GM18870 (cell line): ENCODE results near the gene GALNT2.

Experiments used
- ATAC-seq: cut with Tn5 transposase; IDR thresholded peaks from one replicate; pipeline ENCODE4 v1.9.1; 2021; ENCODE audit warnings: moderate library complexity; ENCODE audit not compliant: unreplicated experiment

GALNT2 gene

DNA sequence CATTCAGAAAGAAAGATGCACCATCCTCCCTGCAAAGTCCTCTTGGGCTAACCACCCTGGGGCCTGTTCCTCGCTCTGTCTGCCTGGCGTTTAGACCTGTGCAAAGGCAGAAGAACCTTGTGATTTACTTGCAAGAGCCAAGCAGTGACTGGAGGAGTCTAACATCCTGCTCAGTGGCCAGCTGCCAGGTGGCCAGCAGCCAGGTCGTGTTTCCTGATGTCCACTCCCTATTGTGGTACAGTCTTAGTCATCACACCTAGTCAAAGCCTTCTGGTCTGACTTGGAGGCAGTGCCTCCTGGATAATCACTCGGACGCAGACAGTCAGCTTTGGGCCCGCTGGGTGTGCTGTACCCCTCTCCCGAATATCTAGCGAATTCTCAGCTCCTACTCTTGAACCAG lies 241.0 kb downstream of the GALNT2 start:
- ATAC-seq: no peak

DNA sequence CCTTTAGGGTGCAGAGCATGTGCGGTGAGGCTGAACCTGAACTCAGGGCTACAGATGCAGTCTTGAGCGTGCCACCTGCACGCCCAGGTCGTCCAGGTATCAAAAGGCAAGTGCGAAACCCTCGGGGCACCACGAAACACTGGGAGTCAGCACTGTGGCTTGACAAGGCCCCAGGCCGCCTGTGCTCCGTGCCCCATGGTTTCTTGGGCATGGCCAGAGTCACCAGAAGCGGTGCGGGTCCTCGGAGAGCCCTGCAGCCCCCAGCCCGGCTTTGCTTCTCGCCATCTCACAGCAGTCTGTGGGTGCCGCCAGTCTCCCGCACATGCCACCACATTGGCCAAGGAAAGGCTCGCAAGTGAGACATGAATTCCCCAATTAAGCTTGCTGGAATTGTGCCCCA lies 241.8 kb downstream of the GALNT2 start:
- no peak for ATAC-seq

DNA sequence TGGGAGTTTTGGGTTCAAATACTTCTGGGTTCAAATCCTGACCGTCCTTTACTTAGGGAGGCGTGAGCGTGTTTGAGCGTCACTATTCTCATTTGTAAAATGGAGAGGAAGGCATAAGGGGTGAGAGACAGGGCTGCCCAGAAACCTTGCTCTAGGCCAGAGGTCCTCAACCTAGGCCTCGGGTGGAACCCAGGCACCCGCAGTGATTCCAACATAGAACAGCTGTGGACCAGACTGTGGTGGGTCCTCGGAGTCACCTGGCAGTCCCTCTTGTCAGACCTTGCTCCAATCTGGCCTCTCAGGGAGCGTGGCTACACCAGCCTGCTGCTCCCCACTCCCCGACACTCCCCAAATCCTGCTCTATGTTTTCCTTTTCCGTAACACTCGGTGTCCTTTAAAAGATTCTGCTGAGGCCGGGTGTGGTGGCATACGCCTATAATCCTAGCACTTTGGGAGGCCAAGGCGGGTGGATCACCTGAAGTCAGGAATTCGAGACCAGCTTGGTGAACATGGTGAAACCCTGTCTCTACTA lies 242.7 kb downstream of the GALNT2 start:
- no peak for ATAC-seq

DNA sequence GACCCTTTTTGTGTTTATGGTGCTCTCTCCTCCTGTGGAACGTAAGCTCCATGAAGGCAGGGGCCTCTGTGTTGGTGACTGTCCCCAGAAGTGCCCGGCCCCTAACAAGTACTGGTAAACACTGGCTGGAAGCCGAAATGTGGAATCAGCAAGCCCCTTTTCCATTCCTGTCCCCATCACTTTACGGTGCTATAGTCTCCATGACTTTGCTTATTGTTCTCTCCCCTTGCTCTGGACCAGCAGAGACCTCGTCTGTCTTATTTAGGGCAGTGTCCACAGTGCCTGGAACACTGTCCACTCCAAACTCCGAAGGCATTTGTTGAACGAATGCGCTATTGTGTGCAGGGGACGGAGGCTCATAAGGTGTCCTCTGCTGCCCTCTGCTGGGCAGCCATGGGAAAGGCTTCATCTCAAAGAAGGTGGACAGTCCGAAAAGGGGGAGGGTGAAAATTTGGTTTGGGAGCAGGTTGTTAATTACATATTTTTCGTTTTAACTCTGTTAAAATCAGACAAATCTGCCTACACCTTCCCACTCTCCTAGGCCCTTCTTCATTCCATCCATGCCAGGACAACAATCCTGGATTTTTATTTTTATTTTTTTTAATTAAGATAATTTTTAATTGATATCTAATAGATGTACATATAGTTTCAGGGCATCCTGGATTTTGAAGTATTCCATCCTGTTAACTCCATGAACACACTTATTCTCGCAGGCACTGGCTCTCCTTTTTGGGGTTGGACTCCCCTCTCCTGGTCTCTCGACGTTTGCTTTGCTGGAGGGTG lies 243.5 kb downstream of the GALNT2 start:
- ATAC-seq: no peak

DNA sequence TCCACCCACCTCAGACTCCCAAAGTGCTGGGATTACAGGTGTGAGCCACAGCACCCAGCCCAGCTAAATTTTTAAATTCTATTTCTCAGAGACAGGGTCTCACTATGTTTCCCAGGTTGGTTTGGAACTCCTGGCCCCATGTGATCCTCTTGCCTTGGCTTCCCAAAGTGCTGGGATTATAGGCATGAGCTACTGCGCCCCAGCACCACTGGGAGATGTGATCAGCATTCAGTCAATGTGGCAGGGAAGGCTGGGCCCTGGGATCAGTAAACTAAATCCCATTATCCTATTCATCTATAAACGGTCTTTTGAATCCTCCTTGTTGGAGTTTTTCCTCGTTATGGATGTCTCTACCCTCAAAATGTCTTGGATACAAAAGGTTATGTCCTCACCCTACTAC lies 245.6 kb downstream of the GALNT2 start:
- ATAC-seq: no peak

DNA sequence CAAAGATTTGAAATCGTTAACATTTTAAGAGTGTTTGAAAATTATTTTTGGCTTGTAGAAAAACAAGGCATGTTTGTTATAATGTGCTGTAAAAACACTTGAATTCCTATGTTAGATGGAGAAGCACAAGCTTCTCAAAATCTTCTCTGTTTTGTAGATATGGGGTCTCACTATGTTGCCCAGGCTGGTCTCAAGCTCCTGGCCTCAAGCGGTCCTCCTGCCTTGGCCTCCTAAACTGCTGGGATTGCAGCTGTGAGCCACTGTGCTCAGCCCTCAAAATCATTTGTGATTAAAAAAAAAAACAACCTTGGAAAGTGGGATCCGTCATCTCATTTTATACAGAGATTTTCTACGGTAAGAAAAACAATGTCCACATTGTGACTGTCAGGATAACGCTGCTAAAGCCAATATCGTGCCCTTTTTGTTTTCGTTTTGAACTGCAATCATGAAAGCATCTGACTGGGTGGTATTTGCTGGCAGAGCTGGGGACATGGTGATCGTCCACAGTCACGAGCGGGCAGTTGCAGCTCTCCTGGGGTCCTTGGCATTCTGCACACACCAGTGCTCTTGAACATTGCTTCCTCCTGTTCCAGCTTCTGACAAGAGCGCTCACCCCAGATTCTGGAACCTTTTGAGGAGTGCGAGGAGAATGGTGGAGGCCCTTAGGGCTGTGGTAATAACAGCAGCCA lies 246.6 kb downstream of the GALNT2 start:
- ATAC-seq: no peak

DNA sequence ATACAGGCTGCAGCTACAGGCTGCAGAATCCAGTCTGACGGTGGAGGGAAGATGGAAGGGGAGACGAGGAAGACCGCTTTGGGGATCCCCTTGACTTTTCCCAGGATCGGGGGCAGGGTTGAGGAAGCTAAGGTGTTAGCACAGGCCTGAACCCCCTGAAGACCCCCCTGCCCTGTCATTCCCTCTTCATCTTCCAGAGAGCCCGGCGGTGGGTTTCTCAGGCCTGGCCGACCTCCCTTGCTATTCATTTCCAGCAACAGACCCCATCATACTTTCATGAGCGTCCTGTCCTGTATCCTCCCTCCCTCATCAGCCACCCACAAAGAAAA lies 247.1 kb downstream of the GALNT2 start:
- ATAC-seq: no peak

DNA sequence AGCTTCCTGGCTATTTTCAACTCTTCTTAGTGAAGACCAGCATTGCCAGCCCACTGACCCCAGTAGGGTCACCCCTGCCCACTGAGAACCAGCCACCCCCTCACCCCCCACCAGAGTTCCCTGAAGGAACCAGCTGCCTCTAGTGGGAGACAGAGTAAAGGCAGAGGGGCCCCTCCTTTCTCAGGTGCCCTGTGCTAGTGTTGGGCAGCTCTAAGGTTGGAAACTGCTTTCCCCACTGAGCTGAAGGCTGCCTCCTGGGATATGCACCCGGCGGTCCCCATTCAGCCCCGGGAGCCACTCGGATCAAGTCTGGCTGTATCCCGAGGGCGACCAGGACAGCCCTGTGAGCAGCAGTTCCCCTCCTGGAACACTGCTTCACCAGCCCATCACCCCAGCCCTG lies 248.1 kb downstream of the GALNT2 start:
- no peak for ATAC-seq

DNA sequence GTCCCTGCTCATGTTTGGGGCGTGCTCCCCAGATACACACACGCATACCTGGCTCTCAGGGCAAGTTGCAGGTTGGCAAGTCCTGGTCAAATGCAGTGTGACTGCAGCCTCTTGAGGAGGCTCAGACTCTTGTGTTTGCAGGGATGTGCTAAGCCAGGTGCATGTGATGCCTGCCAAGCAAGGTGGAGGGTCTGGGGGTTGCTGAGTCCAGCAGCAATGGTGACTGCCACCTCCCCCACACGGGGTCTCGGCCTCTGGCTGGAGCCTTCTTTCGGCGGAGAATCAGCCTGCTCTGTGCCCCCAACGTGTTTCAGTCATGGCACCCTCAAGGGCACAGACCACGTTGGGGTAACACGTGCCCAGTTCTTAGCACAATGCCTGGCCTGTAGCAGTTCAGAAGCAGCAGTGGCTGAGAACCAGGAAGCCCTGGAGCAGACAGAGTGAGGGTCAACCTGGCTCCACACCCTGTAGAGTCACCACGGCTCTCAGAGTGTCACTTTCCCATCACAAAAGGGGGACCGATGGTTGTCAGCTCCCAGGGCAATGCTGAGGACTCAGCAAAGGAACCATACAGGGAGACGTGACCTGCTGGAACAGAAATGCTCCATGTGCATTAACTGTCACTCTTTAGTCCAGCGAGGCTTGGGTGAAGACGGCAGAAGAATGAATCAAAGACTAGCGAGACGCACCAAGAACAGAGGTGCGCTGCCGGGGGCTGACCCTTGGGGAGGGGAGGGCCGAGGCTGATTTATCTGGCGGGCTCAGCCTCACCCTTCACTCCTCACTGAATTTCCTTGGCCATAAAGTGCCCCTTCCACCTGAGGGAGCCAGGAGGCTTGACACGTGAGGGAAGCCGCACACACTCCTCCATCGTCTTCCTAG lies 250.1 kb downstream of the GALNT2 start:
- ATAC-seq: no peak

DNA sequence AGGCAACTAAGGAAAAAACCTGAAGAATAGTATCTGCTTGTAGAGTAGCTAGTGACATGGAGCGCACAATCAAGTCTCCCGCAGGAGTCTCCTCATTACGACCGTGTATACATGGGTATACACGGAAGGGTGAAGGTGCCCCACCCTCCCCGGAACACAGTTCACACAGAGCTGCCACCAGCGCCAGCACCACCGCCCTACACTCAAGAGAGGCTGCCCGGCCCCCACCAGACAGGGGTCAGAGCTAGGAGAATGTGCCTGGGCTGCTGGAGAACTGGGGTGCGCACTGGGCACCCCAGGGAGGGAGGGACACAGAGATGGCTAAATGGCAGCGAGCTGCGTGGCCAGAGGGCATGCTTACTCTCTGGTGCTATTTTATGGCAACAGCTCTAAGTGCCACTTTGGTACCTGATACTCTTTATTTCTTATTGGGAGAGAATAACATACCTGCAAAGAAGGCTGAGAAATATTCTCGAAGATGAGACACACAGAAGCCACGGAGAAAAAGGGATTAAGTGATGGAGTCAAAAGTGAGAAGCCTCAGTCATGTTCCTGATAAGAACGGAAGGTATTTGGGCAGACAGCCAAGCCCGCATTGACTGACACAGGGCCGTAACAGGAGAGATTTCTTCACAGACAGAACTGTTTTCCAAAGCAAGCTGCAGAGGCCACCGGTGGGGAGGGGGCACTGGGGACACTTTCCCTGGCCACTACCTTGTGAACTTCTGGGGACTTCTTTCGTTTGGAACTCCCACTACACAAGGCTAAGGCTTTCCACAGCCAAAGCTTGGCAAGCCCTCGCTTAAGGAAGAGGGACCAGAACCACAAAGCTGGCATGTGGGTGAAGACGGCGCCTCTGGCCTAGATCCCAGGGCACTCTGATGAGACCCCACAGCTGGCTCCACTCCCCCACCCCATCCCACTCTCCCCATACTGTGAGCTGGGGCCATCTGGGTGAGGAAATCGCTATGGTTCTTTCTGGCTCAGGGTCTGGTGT lies 251.1 kb downstream of the GALNT2 start:
- ATAC-seq: no peak

DNA sequence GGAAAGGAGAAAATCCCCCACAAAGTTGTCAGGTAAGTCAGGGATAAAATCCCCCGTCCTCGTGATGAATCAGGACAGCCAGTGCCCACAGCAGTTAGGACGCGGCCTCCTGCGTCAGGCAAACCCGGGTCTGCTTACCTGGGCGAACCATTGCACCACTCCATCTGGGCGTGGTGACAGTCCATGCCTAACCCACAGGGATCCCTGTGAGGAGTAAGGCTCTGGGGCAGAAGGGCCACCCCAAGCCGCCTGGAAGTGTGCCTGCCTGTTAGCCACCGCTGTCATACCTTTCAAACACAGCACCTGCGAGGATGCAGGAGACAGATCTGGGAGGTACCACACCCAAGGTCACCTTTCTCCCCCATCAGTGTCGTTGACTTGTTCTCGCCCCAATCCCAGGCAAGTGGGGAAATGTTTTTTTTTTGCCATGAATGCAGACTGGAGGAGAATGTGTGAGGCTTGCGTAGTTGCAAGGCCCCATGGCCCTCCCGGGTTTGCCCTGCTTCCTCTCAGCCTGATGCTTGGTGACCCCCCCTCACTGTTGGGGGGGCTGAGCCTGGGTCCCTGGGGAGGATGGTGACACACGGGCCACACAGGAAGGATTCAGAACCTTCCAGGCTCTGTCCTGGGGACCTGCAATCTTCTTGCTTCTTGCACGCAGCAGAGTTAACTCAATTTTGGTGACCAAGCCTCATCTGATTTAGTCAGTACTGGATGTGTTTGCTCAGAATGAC lies 252.1 kb downstream of the GALNT2 start:
- no peak for ATAC-seq

DNA sequence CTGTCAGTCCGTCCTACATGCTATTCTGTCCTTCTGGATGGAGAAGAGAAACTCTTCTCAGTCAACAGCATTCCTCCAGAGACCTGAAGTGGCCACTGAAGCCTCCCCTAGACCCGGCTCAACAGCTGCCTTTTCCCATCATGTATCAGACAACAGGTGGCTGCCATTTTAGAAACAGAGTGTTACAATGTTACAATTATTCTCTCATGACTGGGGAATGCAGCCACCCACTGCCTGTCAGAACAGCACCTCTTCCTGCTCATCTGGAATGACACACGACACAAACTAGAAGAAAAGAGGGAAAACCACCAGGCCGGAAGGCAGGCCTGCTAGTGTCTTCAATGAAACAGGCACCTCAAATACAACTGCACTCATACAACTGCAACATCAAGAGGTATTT lies 253.8 kb downstream of the GALNT2 start:
- ATAC-seq: no peak

DNA sequence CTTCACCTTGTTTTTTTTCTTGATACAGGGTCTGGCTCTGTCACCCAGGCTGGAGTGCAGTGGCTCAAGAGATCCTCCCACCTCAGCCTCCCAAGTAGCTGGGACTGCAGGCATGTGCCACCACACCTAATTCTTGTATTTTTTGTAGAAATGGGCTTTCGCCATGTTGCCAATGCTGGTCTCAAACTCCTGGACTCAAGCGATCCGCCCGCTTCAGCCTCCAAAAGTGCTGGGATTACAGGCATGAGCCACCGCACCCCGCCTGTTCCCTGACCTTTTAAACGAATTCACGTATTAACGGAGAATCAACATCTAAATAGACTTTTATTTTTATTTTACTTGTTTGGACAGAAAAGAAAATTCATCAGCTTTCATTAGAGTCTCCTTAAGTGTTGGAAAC lies 254.3 kb downstream of the GALNT2 start:
- ATAC-seq: no peak

DNA sequence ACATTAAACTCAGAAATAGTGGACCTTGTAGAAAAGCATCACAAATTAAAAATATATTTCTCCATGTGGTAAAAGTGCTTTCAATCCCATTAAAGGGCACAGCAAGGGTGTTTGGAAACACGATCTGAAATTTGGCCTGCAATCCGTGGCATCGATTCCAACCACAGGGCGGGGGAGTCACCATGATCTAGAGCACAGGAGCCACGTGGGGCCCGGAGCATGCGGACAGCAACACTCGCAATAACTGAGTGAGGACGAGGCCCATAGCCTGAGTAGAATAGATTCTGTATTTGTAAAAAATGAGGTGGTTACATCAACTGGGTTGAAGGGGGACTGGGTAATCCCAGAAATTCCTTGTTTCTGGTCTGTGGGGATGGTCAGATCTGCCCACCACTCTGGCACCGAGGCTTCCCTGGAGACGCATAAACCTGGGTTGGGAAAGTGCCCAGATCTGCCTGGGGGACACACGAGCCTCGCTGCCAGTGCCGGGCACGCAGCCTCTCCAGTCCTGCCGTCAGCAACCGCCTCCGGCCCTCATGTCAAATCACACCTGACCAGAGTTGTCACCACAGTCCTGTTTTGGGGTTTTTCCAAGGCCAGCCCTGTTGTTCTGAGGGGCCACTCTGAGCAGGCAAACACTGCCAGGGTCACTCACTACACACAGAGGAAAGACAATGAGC lies 254.8 kb downstream of the GALNT2 start:
- ATAC-seq: no peak

DNA sequence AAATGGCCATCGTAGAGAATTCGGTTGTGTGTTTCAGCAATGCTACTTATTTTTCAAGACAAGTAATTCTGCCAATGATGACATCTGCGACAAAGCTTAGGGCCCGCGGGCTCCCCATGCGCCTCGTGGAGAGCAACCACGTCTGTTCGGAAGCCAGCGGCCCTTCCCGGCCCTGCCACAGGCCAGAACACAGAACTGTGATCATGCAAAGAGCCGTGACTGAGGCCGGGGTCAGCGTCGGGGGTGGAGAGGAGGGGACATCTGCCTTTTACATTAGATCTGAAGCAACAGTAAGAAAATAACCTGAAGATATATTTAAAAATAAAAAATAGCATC lies 255.4 kb downstream of the GALNT2 start:
- ATAC-seq: no peak

DNA sequence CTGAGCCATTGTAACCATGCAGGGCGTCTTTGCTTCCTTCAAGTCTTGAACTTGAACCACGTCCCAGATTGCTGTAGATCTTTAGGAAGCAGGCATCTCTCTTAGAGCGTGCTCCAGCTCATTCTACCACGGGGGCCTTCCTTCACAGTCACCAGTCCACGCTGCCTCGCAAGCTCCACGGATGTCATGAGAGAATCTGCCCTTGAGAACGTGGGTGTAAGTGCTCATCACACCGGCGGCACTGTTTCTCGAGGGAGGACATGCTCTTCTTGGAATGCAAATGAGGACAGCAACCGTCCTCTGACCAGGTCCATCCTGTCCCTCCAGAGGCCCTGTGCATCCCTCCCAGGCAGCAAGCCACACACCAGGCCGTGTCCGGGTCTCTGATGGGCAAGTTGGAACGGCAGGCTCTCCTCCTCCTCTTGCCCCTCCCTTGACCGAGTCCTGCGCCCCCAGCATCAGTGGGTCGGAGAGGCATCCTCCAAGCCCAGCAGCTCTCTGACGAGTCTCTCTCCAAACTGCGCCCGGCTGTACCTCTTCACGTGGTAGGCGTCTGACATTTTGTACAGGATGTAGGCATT lies 256.0 kb downstream of the GALNT2 start:
- no peak for ATAC-seq

DNA sequence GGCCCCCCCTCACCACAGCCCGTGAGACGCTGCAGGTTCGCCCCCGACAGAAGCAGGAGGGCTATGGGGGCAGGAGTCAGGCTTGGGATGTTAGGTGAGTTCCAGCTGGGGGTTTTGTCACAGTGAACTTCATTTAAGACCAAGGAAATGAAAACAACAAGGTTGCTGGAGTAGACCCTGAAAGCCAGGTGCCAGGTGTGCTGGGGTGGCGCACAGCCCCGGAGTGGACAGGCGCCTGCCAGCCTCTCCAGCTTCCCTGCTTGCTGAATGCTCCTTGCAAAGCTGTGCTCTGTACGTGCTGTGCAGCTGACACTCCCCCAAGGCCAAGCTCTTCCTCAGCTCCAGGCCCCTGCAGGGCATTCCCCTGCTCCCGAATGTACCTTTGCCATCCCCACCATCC lies 256.6 kb downstream of the GALNT2 start:
- ATAC-seq: no peak

DNA sequence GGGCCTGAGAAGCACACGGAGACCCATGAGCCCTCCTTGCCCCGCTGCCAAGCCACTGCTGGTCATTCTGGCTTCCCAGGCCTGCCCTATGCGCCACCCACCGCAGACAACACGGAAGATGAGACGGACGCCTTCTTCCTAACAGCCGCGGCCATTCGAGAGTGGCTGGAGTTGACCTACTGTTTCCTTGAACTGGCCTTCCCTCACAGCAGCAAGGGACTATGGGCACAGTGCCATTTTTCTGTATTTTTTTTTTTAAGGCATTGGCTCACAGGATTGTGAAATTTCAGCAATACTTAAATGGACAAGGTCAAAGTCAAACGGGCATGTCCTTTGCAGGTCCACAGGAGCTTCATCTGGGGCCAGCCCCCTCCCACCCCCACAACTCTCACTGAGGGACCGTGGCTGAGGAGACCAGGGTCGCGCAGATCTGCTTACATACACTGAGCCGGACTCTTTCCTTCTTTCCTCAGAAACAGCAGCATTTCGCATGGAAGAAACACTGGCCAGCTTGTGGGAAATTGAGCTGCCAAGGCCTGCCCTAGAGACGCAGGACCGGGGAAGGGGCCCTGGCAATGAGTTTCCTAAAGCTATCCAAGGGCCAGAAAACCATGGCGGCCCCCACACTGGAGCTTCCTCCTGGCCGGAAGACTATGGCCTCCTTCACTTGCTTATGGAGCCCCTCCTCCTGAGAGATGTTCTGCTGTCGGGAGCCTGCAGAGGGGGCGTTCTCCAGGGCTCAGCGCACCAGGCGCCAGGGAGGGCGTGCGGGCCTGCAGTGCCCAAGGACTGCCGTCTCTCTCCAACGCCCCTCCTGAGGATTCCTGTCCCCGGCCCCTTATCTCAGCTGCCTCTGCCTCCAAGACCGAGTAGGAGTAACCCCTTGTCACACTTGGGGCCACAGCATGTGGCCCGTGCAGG lies 260.2 kb downstream of the GALNT2 start:
- no peak for ATAC-seq
